Kidney tubule cell (primary cell): ENCODE results near the gene SUMF2.
"Not testable (repeated sequence)": the region's sequence is repeated elsewhere in the genome, so short reads cannot be mapped to it uniquely, and the experiment has no call there.

Experiments used
- DNase-seq: peaks from one replicate; pipeline ENCODE4 v3.0.0-alpha.2; 2018; ENCODE audit warnings: low spot score

Gene SUMF2

DNA sequence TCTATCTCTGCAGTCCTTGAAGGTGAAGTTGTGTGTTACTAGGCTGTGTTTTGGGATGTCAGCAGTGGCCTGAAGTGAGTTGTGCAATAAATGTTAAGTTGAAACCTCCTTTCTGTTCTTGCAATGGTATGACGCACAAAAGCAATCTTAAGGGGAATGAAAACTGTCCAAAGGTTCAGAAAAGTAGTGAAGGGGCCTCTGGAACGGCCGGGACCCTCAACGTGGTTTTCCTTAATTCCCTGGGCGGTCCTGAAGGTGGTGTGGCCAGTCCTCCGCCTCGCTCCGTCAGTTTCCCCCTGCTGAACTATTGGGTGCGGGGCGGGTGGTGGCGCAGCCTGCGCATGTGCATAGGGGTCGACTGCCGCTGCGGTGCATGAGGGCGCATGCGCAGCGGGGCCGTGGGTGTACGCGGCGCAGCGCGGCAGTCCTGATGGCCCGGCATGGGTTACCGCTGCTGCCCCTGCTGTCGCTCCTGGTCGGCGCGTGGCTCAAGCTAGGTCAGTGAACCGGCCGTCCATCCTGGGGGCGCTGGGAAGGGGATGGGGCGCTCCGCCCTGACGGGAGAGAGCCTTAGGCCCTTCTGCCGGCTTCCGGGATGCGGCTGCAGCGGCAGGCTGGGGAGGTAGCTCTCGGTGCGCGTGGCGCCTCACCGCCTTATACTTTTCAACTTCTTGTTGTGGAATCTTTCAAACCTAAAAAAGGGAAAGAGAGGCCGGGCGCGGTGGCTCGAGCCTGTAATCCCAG is at the start of gene SUMF2:
Gene SUMF2, plus strand, starts transcription at position 405 of the 744 bp plus-strand sequence. Its CDS starts 26 bp downstream, at position 431.
- DNase-seq, result peak; percentile 91

GRCh38 chr7:56017015-56017414 is 47.1 kb upstream of the SUMF2 start:
- DNase-seq, result not testable (repeated sequence)

- no peak for DNase-seq
Observed at GRCh38 chr7:56019501-56019900, 44.6 kb upstream of the SUMF2 start.

DNA sequence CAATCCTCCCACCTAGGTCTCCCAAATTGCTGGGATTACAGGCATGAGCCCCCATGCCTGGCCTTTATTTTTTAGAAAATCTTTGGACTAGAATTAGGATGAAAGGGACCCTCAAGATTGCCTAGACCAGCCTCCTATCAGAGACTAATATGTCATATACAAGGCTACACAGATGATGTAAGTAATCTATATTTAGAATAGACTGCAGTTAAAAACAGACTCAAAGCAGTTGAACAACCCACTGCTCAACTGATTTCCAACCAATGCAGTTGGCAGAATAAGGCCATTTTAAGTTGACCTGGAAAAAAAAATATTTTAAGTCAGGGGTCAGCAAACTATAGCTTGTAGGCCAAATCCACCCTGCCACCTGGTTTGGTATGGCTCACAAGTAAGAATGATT is 40.6 kb upstream of the SUMF2 start:
- no peak for DNase-seq

DNA sequence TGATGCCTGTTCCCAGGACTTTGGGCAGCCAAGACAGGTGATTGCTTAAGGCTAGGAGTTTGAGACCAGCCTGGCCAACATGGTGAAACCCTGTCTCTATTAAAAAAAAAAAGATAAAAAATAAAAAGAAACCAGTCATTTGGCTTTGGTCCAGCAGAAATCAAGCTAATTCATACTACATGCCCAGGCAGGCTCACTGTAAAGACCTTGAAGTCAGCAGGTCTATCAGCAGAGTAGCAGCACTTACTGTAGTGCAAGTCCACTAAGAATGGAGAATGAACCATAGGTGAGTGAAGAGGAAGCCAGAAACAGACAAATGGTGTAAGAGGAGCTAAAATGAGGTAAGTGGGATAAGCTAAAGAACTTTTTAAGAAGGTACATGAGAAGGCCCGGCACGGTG is 37.5 kb upstream of the SUMF2 start:
- no peak for DNase-seq

DNA sequence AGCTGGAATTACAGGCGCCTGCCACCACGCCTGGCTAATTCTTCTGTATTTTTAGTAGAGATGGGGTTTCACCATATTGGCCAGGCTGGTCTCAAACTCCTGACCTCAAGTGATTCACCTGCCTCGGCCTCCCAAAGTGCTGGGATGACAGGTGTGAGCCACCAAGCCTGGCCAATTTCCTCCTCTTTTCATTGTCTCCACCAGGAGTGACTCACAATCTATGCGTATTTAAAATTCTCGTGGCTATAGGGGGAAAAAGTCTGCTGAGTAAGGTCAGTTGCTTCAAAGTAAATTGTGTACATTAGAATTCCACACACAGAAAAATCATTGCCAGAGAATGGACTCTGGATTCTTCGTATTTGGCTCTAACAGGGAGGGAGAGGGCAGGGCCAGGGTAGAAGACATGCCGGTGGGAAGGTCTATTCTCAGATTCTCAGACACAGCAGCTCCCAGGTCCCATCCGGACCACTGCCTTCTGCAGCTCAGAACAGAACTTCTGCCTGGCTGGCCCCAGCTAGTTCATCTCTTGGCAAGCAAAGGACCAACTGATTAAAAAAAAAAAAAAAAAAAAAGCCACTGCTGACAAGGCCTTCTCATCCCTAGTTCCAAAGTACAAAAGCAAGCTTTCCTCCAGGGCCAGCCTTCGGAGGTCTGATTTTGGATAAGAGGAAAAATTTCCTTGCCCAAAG is 35.0 kb upstream of the SUMF2 start:
- peak; percentile 69 for DNase-seq

GRCh38 chr7:56030340-56030739 is 33.7 kb upstream of the SUMF2 start:
- DNase-seq, result no peak

DNA sequence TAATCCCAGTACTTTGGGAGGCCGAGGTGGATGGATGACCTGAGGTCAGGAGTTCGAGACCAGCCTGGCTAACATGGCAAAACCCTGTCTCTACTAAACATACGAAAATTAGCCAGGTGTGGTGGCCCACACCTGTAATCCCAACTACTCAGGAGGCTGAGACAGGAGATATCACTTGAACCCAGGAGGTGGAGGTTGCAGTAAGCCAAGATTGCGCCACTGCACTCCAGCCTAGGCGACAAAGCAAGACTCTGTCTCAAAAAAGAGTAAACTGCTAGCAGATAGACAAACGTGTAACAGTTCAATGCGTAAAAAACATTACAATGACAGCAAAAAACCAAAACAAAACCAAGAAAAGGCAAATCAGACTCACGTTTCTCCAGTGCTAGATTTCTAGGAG is 32.5 kb upstream of the SUMF2 start:
- DNase-seq, result not testable (repeated sequence)

- DNase-seq, result not testable (repeated sequence)
Observed at GRCh38 chr7:56032578-56032977, 31.5 kb upstream of the SUMF2 start.

GRCh38 chr7:56033671-56034432 is 30.2 kb upstream of the SUMF2 start:
- peak; percentile 79 for DNase-seq

DNA sequence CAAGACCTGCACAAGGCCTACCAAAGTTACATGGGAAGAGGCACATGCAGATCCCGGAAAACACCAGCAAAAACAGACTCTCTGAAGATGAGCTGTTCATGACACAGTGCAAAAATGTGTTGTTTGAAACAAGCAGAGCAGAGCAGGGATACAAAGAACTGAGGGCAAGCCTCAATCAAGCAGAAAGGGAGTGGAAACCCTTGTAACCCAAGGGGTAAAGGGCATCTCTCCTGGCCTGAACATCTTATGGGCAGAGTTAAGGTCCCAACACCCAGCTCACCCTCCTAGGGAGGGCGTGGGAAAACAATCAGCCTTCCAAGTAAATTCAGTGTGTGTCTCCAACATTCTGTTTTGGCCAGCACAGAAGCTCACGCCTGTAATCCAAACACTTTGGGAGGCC is 23.4 kb upstream of the SUMF2 start:
- DNase-seq, result peak; percentile 69

- not testable (repeated sequence) for DNase-seq
Observed at GRCh38 chr7:56045758-56046157, 18.3 kb upstream of the SUMF2 start.

DNA sequence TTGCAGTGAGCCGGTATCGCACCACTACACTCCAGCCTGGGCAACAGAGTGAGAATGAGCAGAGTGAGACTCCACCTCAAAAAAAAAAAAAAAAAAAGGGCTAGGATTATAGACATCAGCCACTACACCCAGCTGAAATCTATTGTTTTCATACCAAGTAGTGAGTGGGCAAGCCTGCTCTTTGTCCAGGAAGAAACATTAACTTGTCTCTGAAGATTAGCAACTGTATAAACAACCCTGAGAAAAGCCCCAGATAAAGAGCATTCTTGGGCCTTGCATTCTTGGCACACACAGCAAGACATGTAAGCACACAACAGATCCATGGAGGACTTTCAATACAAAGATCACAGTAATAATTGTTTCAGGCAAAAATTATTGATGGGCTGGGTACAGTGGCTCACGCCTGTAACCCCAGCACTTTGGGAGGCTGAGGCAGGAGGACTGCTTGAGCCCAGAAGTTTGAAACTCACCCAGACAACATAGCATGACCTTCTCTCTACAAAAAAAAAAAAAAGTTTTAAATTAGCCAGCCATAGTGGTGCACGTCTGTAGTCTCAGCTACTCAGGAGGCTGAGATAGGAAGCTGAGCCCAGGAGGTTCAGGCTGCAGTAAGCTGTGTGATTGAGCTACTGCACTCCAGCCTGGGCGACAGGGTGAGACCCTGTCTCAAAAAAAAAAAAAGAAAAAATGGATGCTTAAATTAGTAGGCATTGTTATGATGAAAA is 17.2 kb upstream of the SUMF2 start:
- peak; percentile 82 for DNase-seq

- peak; percentile 83 for DNase-seq
Observed at GRCh38 chr7:56047446-56048116, 16.5 kb upstream of the SUMF2 start.

- no peak for DNase-seq
Observed at GRCh38 chr7:56048245-56048644, 15.8 kb upstream of the SUMF2 start.

DNA sequence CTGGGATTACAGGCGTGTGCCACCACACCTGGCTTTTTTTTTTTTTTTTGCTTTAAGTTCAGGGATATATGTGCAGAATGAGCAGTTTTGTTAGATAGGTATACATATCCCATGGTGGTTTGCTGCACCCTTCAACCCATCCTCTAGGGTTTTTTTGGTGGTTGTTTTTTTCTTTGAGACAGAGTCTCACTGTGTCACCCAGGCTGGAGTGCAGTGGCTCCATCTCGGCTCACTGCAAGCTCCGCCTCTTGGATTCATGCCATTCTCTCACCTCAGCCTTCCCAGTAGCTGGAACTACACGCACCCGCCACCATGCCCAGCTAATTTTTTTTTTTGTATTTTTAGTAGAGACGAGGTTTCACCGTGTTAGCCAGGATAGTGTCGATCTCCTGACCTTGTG is 15.3 kb upstream of the SUMF2 start:
- DNase-seq, result peak; percentile 59

GRCh38 chr7:56051053-56051338 is 13.1 kb upstream of the SUMF2 start:
- no peak for DNase-seq

DNA sequence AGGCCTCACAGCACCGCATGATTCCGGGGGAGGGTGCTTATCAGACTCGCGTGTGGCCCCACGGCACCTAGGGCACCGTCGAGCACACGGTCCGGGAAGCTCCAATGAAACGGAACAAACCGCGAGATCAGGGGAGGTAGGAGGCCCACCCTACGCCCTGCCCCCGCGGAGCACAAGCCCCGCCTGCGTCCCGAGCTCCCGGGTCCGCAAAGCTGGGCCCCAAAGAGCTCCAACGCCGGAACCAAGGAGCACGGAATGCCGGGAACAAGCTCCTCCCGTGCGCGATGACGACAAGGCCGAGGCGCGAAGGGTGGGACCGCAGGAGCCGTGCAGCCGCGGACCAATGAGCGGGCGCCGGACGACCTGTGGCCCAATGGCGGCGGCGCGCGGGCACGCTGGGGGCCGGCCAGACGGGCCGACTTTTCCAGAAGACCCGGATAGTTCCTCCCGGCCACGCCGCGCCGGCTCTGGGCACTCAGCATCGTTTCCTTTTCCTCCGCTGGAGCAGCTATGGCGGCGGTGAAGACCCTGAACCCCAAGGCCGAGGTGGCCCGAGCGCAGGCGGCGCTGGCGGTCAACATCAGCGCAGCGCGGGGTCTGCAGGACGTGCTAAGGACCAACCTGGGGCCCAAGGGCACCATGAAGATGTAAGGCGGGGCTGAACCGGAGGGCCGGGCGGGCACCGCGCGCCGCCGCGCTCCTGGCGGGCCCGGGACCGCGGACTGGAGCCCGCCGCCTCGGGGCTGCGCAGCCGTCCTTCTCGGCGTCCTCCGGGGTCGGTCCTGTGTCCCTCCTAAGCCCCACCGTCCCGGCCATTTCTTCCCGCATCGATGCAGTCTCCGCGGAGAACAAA is 12.5 kb upstream of the SUMF2 start, which contains the start of the genes CCT6A and PSPH:
Gene CCT6A, plus strand, starts transcription at position 427 of the 853 bp plus-strand sequence. Its CDS starts 84 bp downstream, at position 511.
Gene PSPH, minus strand, starts transcription at position 106 of the 853 bp plus-strand sequence. CDS start 30,232 bp downstream, outside the sequence.
- peak; percentile 99 for DNase-seq

- DNase-seq, result no peak
Observed at GRCh38 chr7:56053379-56053778, 10.7 kb upstream of the SUMF2 start.

DNA sequence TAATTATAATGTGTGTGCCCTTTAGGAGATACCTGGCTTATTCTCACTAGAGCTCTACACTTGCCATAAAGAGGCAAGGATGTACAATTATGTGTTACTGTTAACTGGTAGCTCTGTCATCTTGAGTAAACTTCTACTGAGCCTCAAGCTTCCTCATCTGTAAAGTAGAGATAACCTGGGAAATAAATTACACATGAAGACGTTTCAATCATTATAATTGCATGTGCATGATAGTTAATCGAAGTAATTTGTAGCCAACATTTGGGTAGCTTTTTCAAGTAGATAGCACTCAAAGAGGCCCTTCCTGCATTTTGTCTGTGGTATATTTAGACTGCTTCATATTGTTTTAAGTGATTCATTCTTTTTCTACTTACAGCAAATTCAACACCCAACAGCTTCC is 10.1 kb upstream of the SUMF2 start:
- no peak for DNase-seq

- DNase-seq, result peak; percentile 55
Observed at GRCh38 chr7:56062382-56062781, 1.7 kb upstream of the SUMF2 start.
